ENCODE measurements around the gene AWAT1.

DNA sequence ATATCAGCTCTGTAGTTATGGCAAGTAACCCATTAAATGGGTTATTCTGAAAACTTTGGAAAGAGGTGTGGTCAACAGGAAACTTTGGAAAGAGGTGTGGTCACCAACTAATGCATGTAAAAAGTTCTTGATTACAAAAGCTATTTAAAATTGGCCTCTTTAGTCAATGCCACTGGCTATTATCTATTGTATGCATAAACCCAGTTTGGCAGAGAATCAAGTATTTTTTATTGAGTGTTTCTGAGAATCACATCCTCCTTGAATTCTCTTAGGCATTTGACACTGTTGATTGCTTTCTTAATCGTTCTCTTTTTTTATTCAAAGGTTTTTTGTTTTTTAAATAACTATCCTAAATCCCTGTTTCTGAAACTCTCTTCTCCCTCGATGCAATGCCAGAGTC, 18.0 kb downstream of the AWAT1 start:
- TF ChIP-seq, protein P1, sequence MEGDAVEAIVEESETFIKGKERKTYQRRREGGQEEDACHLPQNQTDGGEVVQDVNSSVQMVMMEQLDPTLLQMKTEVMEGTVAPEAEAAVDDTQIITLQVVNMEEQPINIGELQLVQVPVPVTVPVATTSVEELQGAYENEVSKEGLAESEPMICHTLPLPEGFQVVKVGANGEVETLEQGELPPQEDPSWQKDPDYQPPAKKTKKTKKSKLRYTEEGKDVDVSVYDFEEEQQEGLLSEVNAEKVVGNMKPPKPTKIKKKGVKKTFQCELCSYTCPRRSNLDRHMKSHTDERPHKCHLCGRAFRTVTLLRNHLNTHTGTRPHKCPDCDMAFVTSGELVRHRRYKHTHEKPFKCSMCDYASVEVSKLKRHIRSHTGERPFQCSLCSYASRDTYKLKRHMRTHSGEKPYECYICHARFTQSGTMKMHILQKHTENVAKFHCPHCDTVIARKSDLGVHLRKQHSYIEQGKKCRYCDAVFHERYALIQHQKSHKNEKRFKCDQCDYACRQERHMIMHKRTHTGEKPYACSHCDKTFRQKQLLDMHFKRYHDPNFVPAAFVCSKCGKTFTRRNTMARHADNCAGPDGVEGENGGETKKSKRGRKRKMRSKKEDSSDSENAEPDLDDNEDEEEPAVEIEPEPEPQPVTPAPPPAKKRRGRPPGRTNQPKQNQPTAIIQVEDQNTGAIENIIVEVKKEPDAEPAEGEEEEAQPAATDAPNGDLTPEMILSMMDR (IDR thresholded peaks at IDR 0.05; ENCODE audit: poor library complexity, severe bottlenecking), result no peak
- TF ChIP-seq MXI1 (conservative IDR thresholded peaks at IDR 0.05; ENCODE audit: poor library complexity, severe bottlenecking) (no peak), EP300 (conservative IDR thresholded peaks at IDR 0.05; ENCODE audit: poor library complexity, severe bottlenecking) (no peak), RAD21 (conservative IDR thresholded peaks at IDR 0.05) (no peak), EZH2 (IDR thresholded peaks at IDR 0.05; ENCODE audit: borderline replicate concordance, insufficient read depth, low read length, poor library complexity, severe bottlenecking) (no peak), SMC3 (conservative IDR thresholded peaks at IDR 0.05; ENCODE audit: poor library complexity) (no peak), POLR2AphosphoS5 (IDR thresholded peaks at IDR 0.05) (no peak)

All from neural cell (in vitro differentiated cells).